OCI-LY3 (cell line): ENCODE measurements around the gene NUP188.

ENCODE experiments used
- H2AFZ ChIP-seq: fragments of 200-600, 300-600 bp; shearing (Covaris generic); 2 replicates; pipeline ENCODE4 v1.6.0; 2014; ENCODE audit warnings: antibody characterized with exemption, low read depth, low read length
- H3K27ac ChIP-seq: fragments of 200-600, 300-600 bp; sonication (generic); 2 replicates; pipeline ENCODE4 v1.5.1; 2014; ENCODE audit warnings: mild to moderate bottlenecking, low read length, moderate library complexity, mixed read lengths
- H3K27me3 ChIP-seq: fragments of 200-600, 300-600 bp; sonication (generic); 2 replicates; pipeline ENCODE4 v1.6.1; 2014; ENCODE audit warnings: low read depth, low read length, mixed read lengths
- H3K36me3 ChIP-seq: fragments of 200-600, 300-600 bp; sonication (generic); replicated peaks from 2 replicates; pipeline ENCODE3; 2014; ENCODE audit warnings: low read depth, low read length, mixed read lengths
- H3K4me1 ChIP-seq: fragments of 300-600, 200-600 bp; sonication (generic); 2 replicates; pipeline ENCODE4 v1.6.1; 2014; ENCODE audit warnings: low read length, mixed read lengths
- H3K4me2 ChIP-seq: fragments of 200-600, 300-600 bp; sonication (generic); 2 replicates; pipeline ENCODE4 v1.6.1; 2014; ENCODE audit warnings: low read length, mixed read lengths
- H3K4me3 ChIP-seq: fragments of 300-600, 200-600 bp; sonication (generic); 2 replicates; pipeline ENCODE4 v1.5.1; 2014; ENCODE audit warnings: antibody characterized with exemption, mild to moderate bottlenecking, low read length, moderate library complexity
- H3K79me2 ChIP-seq: fragments of 300-600, 200-600 bp; shearing (Covaris generic); 2 replicates; pipeline ENCODE4 v1.6.1; 2014; ENCODE audit warnings: mild to moderate bottlenecking, low read length, mixed read lengths
- H3K9ac ChIP-seq: fragments of 300-600, 200-600 bp; shearing (Covaris generic); 2 replicates; pipeline ENCODE4 v1.6.0; 2014; ENCODE audit warnings: mild to moderate bottlenecking, low read length, moderate library complexity
- H3K9me3 ChIP-seq: fragments of 200-600, 300-600 bp; shearing (Covaris generic); 2 replicates; pipeline ENCODE4 v1.6.1; 2014; ENCODE audit warnings: low read length, mixed read lengths; ENCODE audit not compliant: insufficient read depth
- H4K20me1 ChIP-seq: fragments of 200-600, 300-600 bp; sonication (generic); 2 replicates; pipeline ENCODE4 v1.6.1; 2016; ENCODE audit warnings: low read length, mixed read lengths; ENCODE audit not compliant: insufficient read depth
- CTCF ChIP-seq: fragments of 200-600, 300-600 bp; sonication (generic); IDR thresholded peaks from 2 replicates; pipeline ENCODE4 v1.5.1; 2014; ENCODE audit warnings: antibody characterized with exemption, low read length, low read depth
- EZH2phosphoT487 ChIP-seq: fragments of 200-600 bp; shearing (Covaris generic); IDR thresholded peaks from 2 replicates; pipeline ENCODE4 v1.6.1; 2018; ENCODE audit warnings: antibody characterized with exemption, mixed run types, low read depth

NUP188 gene

GRCh38 chr9:128921881-128922763 is 25.4 kb upstream of the NUP188 start:
- H3K27me3 ChIP-seq = no peaks in the 10 kb centered on the region
- no peaks in the 10 kb centered on the region for H3K36me3 ChIP-seq
- no peak for TF ChIP-seq EZH2phosphoT487
- no peak for TF ChIP-seq CTCF
- peak overlapping the region; percentile 100 for H3K9ac ChIP-seq
- H3K9me3 ChIP-seq = no peaks in the 10 kb centered on the region
- peak overlapping the region; percentile 37; the same call in 1 of the 2 replicates for H2AFZ ChIP-seq
- peaks cover 7% of the 10 kb centered on the region; the same call in 1 of the 2 replicates for H3K79me2 ChIP-seq
- H4K20me1 ChIP-seq = no peaks in the 10 kb centered on the region
- H3K27ac ChIP-seq = peak overlapping the region; percentile 87
- H3K4me3 ChIP-seq = peak overlapping the region; percentile 83
- peaks cover 16% of the 10 kb centered on the region for H3K4me1 ChIP-seq
- peak overlapping the region; percentile 98 for H3K4me2 ChIP-seq

GRCh38 chr9:128923493-128923883 is 24.0 kb upstream of the NUP188 start:
- TF ChIP-seq EZH2phosphoT487 (no peak), CTCF (no peak)
- Histone ChIP-seq H3K4me2 (no peak overlapping the region), H3K9me3 (no peaks in the 10 kb centered on the region), H3K4me3 (no peak overlapping the region), H3K9ac (no peak overlapping the region), H3K79me2 (peaks cover 7% of the 10 kb centered on the region; the same call in 1 of the 2 replicates), H2AFZ (no peak overlapping the region), H3K36me3 (no peaks in the 10 kb centered on the region), H3K4me1 (peaks cover 16% of the 10 kb centered on the region), H3K27me3 (no peaks in the 10 kb centered on the region), H3K27ac (no peak overlapping the region), H4K20me1 (no peaks in the 10 kb centered on the region)

- H3K4me3 ChIP-seq = no peak overlapping the region
- H3K79me2 ChIP-seq = no peaks in the 10 kb centered on the region
- no peaks in the 10 kb centered on the region for H4K20me1 ChIP-seq
- H3K27me3 ChIP-seq = no peaks in the 10 kb centered on the region
- TF ChIP-seq CTCF = peak; percentile 83
- no peak for TF ChIP-seq EZH2phosphoT487
- no peaks in the 10 kb centered on the region for H3K36me3 ChIP-seq
- no peaks in the 10 kb centered on the region for H3K4me1 ChIP-seq
- no peak overlapping the region for H2AFZ ChIP-seq
- H3K9ac ChIP-seq = no peak overlapping the region
- H3K4me2 ChIP-seq = no peak overlapping the region
- H3K27ac ChIP-seq = no peak overlapping the region
- no peaks in the 10 kb centered on the region for H3K9me3 ChIP-seq
These were observed 19.6 kb upstream of the NUP188 start for GRCh38 chr9:128927731-128928411.

- no peaks in the 10 kb centered on the region for H3K27me3 ChIP-seq
- TF ChIP-seq CTCF (no peak), EZH2phosphoT487 (no peak)
- no peaks in the 10 kb centered on the region for H3K9me3 ChIP-seq
- H3K36me3 ChIP-seq = no peaks in the 10 kb centered on the region
- H3K79me2 ChIP-seq = no peaks in the 10 kb centered on the region
- H3K9ac ChIP-seq = no peak overlapping the region
- no peak overlapping the region for H3K4me2 ChIP-seq
- H4K20me1 ChIP-seq = no peaks in the 10 kb centered on the region
- no peaks in the 10 kb centered on the region for H3K4me1 ChIP-seq
- H3K27ac ChIP-seq = no peak overlapping the region
- H2AFZ ChIP-seq = no peak overlapping the region
- H3K4me3 ChIP-seq = no peak overlapping the region
These were observed 18.9 kb upstream of the NUP188 start for GRCh38 chr9:128928624-128929023.
